ENCODE results near the gene NFYC. TPM values are rescaled to one million over a fixed set of nuclear protein-coding genes. Genes with fewer than 3 reads are reported as not detected.

The NFYC gene
- total RNA-seq, 1 experiment from 2014 or later: 65.5 TPM

DNA sequence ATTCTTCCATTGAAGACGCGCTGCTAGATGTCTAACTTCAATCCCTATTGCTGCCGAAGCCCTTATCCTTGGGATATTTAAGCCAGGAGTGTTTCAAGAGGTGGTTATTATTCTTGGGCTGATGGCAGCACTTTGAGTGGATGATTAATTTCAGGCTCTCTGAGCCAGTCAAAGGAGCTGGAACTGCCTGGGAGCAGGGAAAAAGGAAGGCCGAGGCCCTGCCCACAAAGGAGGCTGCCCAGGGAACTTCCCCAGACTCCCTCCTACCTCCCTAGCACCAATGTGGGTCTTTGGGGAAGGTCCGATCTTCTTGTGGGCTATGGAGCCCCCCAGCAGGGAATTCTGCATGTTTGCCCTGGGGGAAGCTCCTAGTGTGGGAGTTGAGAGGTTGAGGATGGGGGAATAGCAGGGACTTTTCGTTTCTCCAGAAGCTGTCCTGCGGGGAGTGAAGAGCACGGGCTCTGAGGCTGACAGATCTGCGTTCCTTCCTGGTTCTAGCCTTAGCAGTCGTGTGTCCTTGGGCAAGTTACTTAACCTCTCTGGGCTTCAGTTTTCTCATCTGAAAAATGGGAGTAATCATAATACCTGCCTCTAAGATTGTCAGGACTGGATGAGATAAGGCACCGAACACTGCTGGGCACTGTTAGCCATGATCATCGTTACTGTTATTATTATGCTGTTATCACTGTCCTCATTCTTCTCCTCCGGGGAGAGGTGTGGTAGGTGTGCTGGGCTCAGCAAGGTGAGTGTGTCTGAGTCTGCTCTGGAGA is 98.3 kb downstream of the NFYC start:
- no peaks in the 10 kb centered on the region for H3K9me3 Mint-ChIP-seq (ENCODE audit: low read depth, unreplicated experiment)
- peaks cover 2% of the 10 kb centered on the region for H3K36me3 Mint-ChIP-seq (ENCODE audit: insufficient read depth, unreplicated experiment)
- H3K27ac Mint-ChIP-seq (ENCODE audit: unreplicated experiment): no peak overlapping the region
- H3K4me3 Mint-ChIP-seq (ENCODE audit: low read depth, unreplicated experiment): no peak overlapping the region
- no TSS peak for BruUV-seq (replicated peaks)
- CTCF ChIA-PET: no interaction called here
- H3K4me1 Mint-ChIP-seq (ENCODE audit: low read depth, unreplicated experiment): no peaks in the 10 kb centered on the region
- H3K27me3 Mint-ChIP-seq (ENCODE audit: unreplicated experiment): peaks cover 67% of the 10 kb centered on the region
- intact Hi-C loops (cut with micrococcal nuclease; ENCODE audit: unreplicated experiment): no loop called here
- TF ChIP-seq CTCF (IDR thresholded peaks at IDR 0.05; ENCODE audit: unreplicated experiment): no peak
- no peak for DNase-seq

DNA sequence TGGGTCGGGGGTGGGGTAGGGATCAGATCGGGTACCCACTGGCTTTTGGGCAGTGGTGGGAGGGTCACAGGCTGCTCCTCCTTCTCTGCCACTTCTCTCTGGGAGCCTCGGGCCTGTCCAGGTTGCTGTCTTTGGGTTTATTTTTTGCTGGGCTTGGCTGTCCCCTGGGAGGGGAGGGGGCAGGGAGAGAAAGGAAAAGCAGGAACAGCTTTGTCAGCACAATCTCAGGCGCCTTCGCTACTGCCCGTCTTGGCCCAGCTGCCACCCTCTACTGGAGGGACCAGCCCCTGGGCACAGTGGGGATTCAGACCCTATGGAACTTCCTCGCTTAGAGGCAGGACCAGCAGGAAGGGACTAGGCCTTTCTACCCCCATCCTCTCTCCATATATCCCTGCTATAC is 100.5 kb downstream of the NFYC start:
- Mint-ChIP-seq H3K4me3 (ENCODE audit: low read depth, unreplicated experiment) (no peak overlapping the region), H3K27ac (ENCODE audit: unreplicated experiment) (no peak overlapping the region), H3K4me1 (ENCODE audit: low read depth, unreplicated experiment) (no peaks in the 10 kb centered on the region), H3K27me3 (ENCODE audit: unreplicated experiment) (peaks cover 64% of the 10 kb centered on the region), H3K36me3 (ENCODE audit: insufficient read depth, unreplicated experiment) (no peaks in the 10 kb centered on the region), H3K9me3 (ENCODE audit: low read depth, unreplicated experiment) (no peaks in the 10 kb centered on the region)
- no peak for TF ChIP-seq CTCF (IDR thresholded peaks at IDR 0.05; ENCODE audit: unreplicated experiment)
- intact Hi-C loops (cut with micrococcal nuclease; ENCODE audit: unreplicated experiment): no loop called here
- BruUV-seq (replicated peaks): no TSS peak
- no peak for DNase-seq
- CTCF ChIA-PET: no interaction called here

DNA sequence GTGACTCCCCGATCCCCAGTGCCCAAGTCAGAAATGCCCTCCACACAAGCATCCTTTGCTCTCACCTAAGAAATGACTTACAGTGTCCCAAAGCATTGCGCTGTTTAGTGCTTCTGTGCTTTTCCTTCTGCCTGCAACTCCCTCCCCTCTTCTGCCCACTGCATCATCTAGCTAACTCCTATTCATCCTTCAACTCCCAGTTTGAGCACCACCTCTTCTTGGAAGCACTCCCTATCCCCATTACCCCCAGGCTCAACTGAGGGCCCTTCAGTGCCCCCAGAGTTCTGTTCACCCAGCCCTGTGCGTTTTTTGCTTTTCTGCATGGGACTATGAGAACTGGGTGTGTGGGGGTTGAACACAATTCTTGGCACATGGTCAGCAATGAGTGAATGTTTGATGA is 102.1 kb downstream of the NFYC start:
- Mint-ChIP-seq H3K4me3 (ENCODE audit: low read depth, unreplicated experiment) (no peak overlapping the region), H3K27ac (ENCODE audit: unreplicated experiment) (no peak overlapping the region), H3K9me3 (ENCODE audit: low read depth, unreplicated experiment) (no peaks in the 10 kb centered on the region), H3K4me1 (ENCODE audit: low read depth, unreplicated experiment) (no peaks in the 10 kb centered on the region), H3K36me3 (ENCODE audit: insufficient read depth, unreplicated experiment) (no peaks in the 10 kb centered on the region), H3K27me3 (ENCODE audit: unreplicated experiment) (peaks cover 60% of the 10 kb centered on the region)
- CTCF ChIA-PET: no interaction called here
- DNase-seq: no peak
- no peak for TF ChIP-seq CTCF (IDR thresholded peaks at IDR 0.05; ENCODE audit: unreplicated experiment)
- intact Hi-C loops (cut with micrococcal nuclease; ENCODE audit: unreplicated experiment): no loop called here
- BruUV-seq (replicated peaks): no TSS peak

DNA sequence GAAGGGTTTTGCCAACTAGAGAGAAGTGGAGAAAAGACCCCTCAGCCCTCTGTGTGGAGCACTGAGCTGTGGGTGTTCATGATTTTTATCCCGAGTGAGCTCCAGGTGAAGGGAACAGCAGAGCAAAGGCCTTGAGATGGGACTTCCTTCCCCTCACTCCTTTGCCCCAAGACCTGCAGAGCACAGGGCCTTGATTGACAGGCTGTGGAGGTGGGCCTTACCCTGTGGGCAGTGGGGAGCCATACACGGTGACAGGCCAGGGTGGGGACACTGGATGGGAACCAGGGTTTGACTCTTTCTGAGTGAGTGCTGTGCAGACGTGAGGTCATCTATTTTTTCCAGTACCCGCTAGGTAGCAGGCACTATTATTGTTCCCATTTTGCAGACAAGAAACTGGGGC is 102.5 kb downstream of the NFYC start:
- intact Hi-C loops (cut with micrococcal nuclease; ENCODE audit: unreplicated experiment): no loop called here
- no peak overlapping the region for H3K4me3 Mint-ChIP-seq (ENCODE audit: low read depth, unreplicated experiment)
- TF ChIP-seq CTCF (IDR thresholded peaks at IDR 0.05; ENCODE audit: unreplicated experiment): no peak
- no TSS peak for BruUV-seq (replicated peaks)
- H3K36me3 Mint-ChIP-seq (ENCODE audit: insufficient read depth, unreplicated experiment): no peaks in the 10 kb centered on the region
- no peak for DNase-seq
- H3K27me3 Mint-ChIP-seq (ENCODE audit: unreplicated experiment): peaks cover 56% of the 10 kb centered on the region
- no peak overlapping the region for H3K27ac Mint-ChIP-seq (ENCODE audit: unreplicated experiment)
- CTCF ChIA-PET: no interaction called here
- H3K4me1 Mint-ChIP-seq (ENCODE audit: low read depth, unreplicated experiment): no peaks in the 10 kb centered on the region
- H3K9me3 Mint-ChIP-seq (ENCODE audit: low read depth, unreplicated experiment): no peaks in the 10 kb centered on the region

Data from Calu3 (cell line).